Uterus (tissue), 4 donors: ENCODE results near the gene KRT7. TPM values are rescaled to one million over a fixed set of nuclear protein-coding genes. Genes with fewer than 3 reads are reported as not detected.
A peak's percentile ranks its signal among the peaks of the same experiment; 100 is the strongest.

Source experiments
- DNase-seq, 2 donors: peaks; one replicate each; pipeline ENCODE4 v3.0.0-alpha.2; 2019 to 2020
- H3K27ac ChIP-seq, 2 donors: fragments of 200-600 bp; sonication (generic); 1 replicate in 1 of 2; 2 replicates in 1 of 2; pipeline ENCODE4 v1.5.1; 2016 to 2018
- H3K27me3 ChIP-seq, 2 donors: fragments of 200-600 bp; sonication (generic); one replicate each; pipeline ENCODE4 v1.5.1; 2018 to 2019; ENCODE audit warnings: control low read depth in 1 of 2
- H3K36me3 ChIP-seq, 2 donors: fragments of 200-600 bp; sonication (generic); one replicate each; pipeline ENCODE4 v1.5.1; 2019; ENCODE audit warnings: control low read depth in 1 of 2
- H3K4me1 ChIP-seq, 2 donors: fragments of 200-600 bp; sonication (generic); one replicate each; pipeline ENCODE4 v1.5.1; 2018 to 2019; ENCODE audit warnings: control low read depth in 1 of 2
- H3K4me3 ChIP-seq, 2 donors: fragments of 200-600 bp; sonication (generic); 1 replicate in 1 of 2; 2 replicates in 1 of 2; pipeline ENCODE4 v1.5.1; 2018 to 2019; ENCODE audit warnings: mild to moderate bottlenecking in 1 of 2
- H3K9me3 ChIP-seq, 2 donors: fragments of 200-600 bp; sonication (generic); one replicate each; pipeline ENCODE4 v1.5.1; 2019; ENCODE audit warnings: control low read depth in 1 of 2
- CTCF ChIP-seq, 4 experiments: fragments of 200-600 bp in 2 of 4; fragments of 450-650 bp in 2 of 4; sonication (generic) in 2 of 4; IDR thresholded peaks; one replicate each; pipeline ENCODE4 v1.5.1; 2016 to 2019; ENCODE audit warnings: antibody characterized with exemption in 4 of 4, mild to moderate bottlenecking in 2 of 4, moderate library complexity in 1 of 4
- POLR2A ChIP-seq, 2 donors: fragments of 450-650 bp; IDR thresholded peaks; one replicate each; pipeline ENCODE4 v1.6.1; 2016; ENCODE audit warnings: antibody characterized with exemption in 2 of 2, mild to moderate bottlenecking in 1 of 2, moderate library complexity in 1 of 2
- intact Hi-C: fragments of 100-400 bp; cut with DNase I; formaldehyde crosslinking; loops from one replicate; pipeline ENCODE4 v1.15.1; 2023; ENCODE audit warnings: low total_unique reads
- total RNA-seq, 4 donors: library from RNA; depleted of rRNA in 3 of 4; stranded (reverse); fragments of >200 nt in 3 of 4; gene quantifications; one replicate each; pipeline versions ENCODE4 v1.1.0 to v1.2.4, GENCODE V29; 2014 to 2023
- donor health status: DM: yes; HTN: yes; CAD: no.

KRT7 gene
- total RNA-seq, 4 donors from 2014 or later: 2.1 to 51.2 (median 5.1) TPM; not detected in 1

GRCh38 chr12:52214421-52214802, 18.6 kb upstream of the KRT7 start:
- Histone ChIP-seq H3K4me3 (no peak overlapping the region), H3K36me3 (no peaks in the 10 kb centered on the region), H3K27me3 (no peaks in the 10 kb centered on the region), H3K27ac (no peak overlapping the region), H3K4me1 (peaks cover 0 to 4% of the 10 kb centered on the region in 2 donors), H3K9me3 (no peaks in the 10 kb centered on the region)
- TF ChIP-seq CTCF (IDR thresholded peaks at IDR 0.05): peak in 1 of 4 experiments; percentile 23
- no peak for TF ChIP-seq POLR2A (IDR thresholded peaks at IDR 0.05)
- no peak for DNase-seq
- intact Hi-C loops: loop anchor here (5.0 kb wide), 1 partner anchor 57 kb away; no protein-coding TSS in a partner anchor

GRCh38 chr12:52215587-52216031, 17.4 kb upstream of the KRT7 start:
- TF ChIP-seq CTCF (IDR thresholded peaks at IDR 0.05) (no peak), POLR2A (IDR thresholded peaks at IDR 0.05) (no peak)
- Histone ChIP-seq H3K27ac (no peak overlapping the region), H3K4me1 (peaks cover 0 to 4% of the 10 kb centered on the region in 2 donors), H3K4me3 (no peak overlapping the region), H3K9me3 (no peaks in the 10 kb centered on the region), H3K27me3 (no peaks in the 10 kb centered on the region), H3K36me3 (no peaks in the 10 kb centered on the region)
- peak in 1 of 2 donors; percentile 29 for DNase-seq
- intact Hi-C loops: no loop called here

GRCh38 chr12:52216100-52216499, 16.9 kb upstream of the KRT7 start:
- Histone ChIP-seq H3K36me3 (no peaks in the 10 kb centered on the region), H3K27me3 (no peaks in the 10 kb centered on the region), H3K27ac (no peak overlapping the region), H3K4me1 (peaks cover 0 to 4% of the 10 kb centered on the region in 2 donors), H3K4me3 (no peak overlapping the region), H3K9me3 (no peaks in the 10 kb centered on the region)
- DNase-seq: no peak
- intact Hi-C loops: no loop called here
- TF ChIP-seq POLR2A (IDR thresholded peaks at IDR 0.05) (no peak), CTCF (IDR thresholded peaks at IDR 0.05) (no peak)

GRCh38 chr12:52216807-52217206, 16.2 kb upstream of the KRT7 start:
- Histone ChIP-seq H3K4me1 (peaks cover 0 to 4% of the 10 kb centered on the region in 2 donors), H3K27ac (no peak overlapping the region), H3K27me3 (no peaks in the 10 kb centered on the region), H3K36me3 (no peaks in the 10 kb centered on the region), H3K4me3 (no peak overlapping the region), H3K9me3 (no peaks in the 10 kb centered on the region)
- TF ChIP-seq CTCF (IDR thresholded peaks at IDR 0.05) (no peak), POLR2A (IDR thresholded peaks at IDR 0.05) (no peak)
- no peak for DNase-seq
- intact Hi-C loops: no loop called here

- H3K27me3 ChIP-seq: no peaks in the 10 kb centered on the region
- no peak overlapping the region for H3K4me3 ChIP-seq
- intact Hi-C loops: no loop called here
- H3K36me3 ChIP-seq: no peaks in the 10 kb centered on the region
- DNase-seq: peak in 1 of 2 donors; percentile 41
- H3K9me3 ChIP-seq: no peaks in the 10 kb centered on the region
- no peak for TF ChIP-seq CTCF (IDR thresholded peaks at IDR 0.05)
- no peak for TF ChIP-seq POLR2A (IDR thresholded peaks at IDR 0.05)
- H3K27ac ChIP-seq: no peak overlapping the region
- H3K4me1 ChIP-seq: peaks cover 0 to 4% of the 10 kb centered on the region in 2 donors
Measured at GRCh38 chr12:52217223-52217622, 15.8 kb upstream of the KRT7 start.
